HG03575 (cell line): Measurements from ENCODE around the gene ATG5.
"Not testable (repeated sequence)": the region's sequence is repeated elsewhere in the genome, so short reads cannot be mapped to it uniquely, and the experiment has no call there.

Experiments
- ATAC-seq: cut with Tn5 transposase; IDR thresholded peaks from one replicate; pipeline ENCODE4 v1.9.1; 2021; ENCODE audit not compliant: unreplicated experiment, insufficient number of reproducible peaks, low FRiP score; ENCODE audit errors: extremely low read depth

ATG5 gene

DNA sequence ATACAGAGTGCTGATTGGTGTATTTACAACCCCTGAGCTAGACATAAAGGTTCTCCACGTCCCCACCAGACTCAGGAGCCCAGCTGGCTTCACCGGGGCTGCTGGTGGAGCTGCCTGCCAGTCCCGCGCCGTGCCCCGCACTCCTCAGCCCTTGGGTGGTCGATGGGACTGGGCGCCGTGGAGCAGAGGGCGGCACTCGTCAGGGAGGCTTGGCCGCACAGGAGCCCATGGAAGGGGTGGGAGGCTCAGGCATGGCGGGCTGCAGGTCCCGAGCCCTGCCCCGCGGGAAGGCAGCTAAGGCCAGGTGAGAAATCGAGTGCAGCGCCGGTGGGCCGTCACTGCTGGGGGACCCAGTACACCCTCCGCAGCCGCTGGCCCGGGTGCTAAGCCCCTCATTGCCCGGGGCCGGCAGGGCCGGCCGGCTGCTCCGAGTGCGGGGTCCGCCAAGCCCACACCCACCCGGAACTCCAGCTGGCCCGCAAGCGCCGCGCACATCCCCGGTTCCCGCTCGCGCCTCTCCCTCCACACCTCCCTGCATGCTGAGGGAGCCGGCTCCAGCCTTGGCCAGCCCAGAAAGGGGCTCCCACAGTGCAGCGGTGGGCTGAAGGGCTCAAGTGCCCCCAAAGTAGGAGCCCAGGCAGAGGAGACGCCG lies 56.2 kb downstream of the ATG5 start:
- ATAC-seq, result not testable (repeated sequence)

DNA sequence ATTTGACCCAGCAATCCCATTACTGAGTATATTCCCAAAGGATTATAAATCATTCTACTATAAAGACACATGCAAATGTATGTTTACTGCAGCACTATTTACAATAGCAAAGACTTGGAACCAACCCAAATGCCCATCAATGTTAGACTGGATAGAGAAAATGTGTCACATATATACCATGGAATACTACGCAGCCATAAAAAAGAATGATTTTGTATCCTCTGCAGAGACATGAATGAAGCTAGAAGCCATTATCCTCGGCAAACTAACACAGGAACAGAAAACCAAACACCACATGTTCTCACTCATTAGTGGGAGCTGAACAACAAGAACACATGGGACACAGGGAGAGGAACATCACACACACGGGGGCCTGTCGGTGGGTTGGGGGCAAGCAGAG lies 57.1 kb downstream of the ATG5 start:
- not testable (repeated sequence) for ATAC-seq

DNA sequence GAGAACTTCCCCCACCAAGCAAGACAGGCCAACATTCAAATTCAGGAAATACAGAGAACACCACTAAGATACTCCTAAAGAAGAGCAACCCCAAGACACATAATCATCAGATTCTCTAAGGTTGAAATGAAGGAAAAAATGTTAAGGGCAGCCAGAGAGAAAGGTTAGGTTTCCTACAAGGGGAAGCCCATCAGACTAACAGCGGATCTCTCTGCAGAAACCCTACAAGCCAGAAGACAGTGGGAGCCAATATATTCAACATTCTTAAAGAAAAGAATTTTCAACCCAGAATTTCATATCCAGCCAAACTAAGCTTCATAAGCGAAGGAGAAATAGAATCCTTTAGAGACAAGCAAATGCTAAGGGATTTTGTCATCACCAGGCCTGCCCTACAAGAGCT lies 61.1 kb downstream of the ATG5 start:
- not testable (repeated sequence) for ATAC-seq

DNA sequence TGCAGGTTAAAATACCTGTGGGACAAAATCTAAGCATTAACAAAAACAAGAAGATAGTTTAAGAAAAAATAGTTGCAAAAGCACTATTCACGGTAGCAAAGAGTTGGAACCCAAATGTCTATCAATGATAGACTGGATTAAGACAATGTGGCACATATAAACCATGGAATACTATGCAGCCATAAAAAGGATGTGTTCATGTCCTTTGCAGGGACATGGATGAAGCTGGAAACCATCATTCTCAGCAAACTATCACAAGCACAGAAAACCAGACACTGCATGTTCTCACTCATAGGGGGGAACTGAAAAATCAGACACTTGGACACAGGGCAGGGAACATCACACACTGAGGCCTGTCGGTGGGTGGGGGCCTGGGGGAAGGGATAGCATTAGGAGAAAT lies 65.8 kb downstream of the ATG5 start:
- not testable (repeated sequence) for ATAC-seq

DNA sequence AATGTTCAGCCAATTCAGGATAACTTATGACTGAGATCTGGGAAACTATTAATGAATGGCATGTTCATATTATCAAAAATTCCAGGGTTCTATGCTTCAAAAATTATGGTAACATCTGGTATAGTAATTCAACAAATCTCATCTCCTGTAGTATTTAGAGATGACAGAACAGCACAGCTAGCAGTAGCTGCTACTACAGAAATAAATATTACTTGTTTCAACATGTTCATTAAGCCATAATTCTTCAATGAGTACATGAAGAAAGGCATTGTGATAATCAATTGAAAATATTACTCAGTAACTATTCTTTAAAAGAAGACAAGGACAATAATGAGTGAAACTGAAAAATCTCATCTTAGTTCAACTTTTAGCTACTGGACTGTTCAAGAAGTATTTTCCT lies 66.8 kb downstream of the ATG5 start:
- ATAC-seq, result no peak

DNA sequence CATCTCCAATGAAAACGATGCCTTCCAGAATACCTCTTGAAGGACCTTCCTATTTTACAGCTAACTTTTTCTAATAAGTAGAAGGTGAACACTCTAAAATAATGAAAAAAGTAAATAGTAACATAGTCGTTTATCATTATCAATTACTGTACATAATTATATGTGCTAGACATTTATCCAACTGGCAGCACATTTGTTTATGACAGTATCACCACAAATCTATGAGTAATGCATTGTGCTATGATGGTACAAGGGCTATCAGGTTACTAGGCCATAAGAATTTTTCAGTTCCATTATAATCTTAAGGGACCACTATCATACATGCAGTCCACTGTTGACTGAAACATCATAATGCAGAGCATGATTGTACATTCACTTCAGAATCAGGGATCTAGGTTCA lies 68.4 kb downstream of the ATG5 start:
- no peak for ATAC-seq

DNA sequence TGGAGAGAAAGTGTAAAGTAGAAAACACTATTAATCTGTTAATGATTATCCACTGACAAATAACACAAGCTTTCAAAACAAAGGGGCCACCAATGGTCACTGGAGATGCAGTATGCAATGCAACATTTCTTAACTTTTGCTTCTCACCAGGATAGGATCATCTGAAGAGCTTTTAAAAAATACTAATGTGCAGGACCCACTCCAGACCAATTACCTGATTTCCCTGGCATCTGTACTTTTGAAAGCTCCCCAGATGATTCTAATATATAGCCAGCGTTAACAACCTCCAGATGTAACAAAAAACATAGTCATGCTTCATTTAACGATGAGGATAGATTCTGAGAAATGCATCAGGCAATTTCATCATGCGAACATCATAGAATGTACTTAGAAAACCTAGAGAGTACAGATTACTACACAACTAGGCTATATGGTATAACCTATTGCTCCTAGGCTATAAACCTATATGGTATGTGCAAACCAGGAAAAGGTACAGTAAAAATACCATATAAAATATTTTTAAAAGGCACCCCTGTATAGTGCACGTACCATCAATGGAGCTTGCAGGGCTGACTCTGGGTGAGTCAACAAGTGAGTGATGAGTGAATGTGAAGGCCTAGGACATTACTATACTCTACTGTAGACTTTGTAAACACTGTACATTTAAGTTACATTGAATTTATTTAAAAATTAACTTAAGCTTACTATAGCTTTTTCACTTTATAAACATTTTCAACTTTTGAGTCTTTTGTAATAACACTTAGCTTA lies 69.2 kb downstream of the ATG5 start:
- ATAC-seq, result no peak

DNA sequence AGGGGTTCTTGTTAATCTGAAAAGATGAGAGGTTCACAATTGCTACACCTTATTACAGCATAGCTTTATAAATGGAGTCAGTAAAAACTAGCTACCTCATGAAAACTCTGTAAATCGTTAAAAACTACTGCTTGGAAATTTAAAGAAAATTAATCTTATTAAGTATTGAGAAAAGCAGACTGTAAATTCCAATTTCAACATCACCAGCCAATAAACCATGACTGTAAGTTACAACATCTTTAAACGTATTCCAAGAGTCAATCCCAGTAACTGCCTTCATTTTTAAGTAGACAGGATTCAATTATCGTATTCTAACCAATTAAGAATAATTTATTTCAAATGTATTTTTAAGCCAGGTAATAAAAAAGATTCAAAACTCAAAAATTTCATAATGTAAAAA lies 70.3 kb downstream of the ATG5 start:
- no peak for ATAC-seq

DNA sequence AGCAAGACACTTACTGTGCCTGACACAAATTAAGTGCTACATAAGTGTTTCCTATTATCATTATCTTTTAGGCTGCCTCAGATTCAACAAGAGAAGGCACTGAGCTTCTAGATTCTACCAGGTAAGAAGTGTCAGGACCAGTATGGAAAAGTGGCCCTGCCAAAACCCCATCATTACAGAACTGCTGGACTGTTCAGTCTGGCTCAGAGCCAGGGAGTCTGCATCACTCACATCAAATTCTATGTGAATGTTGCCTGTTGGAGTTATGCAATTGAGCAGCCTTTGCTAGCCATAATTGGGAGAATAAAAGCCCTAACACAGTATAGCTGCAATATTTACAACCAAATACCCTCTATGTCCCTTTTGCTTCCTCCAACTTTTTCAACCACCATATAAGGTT lies 70.9 kb downstream of the ATG5 start:
- no peak for ATAC-seq

DNA sequence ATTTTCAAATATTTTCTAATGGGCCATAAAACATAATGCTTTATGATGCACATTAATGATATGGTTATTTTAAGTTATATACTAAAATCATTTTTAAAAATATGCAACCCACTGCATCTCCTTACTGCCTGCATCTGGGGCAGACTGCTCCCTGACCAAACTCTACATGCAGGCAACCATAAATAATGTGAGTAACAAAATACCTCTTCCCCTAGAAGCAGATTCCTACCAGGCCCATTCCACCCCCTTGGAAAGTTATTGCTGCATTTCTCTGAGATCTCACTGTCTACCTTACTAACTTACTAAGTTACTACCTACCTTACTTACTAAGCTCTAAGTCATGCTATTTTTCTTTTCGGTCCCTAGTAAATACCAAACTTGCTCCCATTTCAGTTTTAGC lies 71.8 kb downstream of the ATG5 start:
- ATAC-seq, result no peak

DNA sequence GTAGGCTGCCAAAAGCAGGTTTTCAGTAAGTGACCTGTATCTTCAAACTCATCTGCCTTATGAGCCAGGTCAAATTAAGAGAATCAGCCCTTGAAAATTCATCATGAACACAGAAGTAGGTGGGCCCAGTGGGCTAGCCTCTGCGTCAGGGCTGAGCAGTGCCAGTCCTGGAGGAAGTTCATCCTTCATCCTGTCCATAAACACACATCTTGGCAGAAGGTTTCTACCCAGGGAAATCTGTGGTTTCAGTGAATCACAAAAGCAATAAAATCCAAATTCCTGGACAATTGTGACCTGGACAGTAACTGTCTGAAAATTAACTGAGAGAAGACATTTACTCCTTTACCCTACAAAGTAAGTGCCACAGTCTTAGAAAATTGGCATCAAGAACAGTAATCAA lies 72.4 kb downstream of the ATG5 start:
- no peak for ATAC-seq

DNA sequence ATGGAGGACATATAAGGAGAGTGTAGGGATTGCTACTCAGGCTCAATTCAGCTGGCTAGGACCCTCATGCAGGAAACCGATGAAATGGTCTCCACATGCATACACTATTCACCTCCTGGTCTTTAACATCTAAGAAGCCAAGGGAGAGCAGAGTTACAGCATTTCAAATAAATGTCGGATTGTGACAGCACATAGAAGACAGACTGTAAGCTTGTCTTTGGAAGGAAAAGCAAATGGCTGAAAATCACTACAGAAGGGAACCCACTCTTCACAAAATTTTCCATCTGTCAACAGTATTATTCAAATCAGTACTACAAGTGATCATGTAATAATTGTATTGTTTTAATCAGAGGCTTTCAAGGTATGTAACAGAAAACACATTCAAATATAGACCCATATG lies 72.9 kb downstream of the ATG5 start:
- no peak for ATAC-seq

DNA sequence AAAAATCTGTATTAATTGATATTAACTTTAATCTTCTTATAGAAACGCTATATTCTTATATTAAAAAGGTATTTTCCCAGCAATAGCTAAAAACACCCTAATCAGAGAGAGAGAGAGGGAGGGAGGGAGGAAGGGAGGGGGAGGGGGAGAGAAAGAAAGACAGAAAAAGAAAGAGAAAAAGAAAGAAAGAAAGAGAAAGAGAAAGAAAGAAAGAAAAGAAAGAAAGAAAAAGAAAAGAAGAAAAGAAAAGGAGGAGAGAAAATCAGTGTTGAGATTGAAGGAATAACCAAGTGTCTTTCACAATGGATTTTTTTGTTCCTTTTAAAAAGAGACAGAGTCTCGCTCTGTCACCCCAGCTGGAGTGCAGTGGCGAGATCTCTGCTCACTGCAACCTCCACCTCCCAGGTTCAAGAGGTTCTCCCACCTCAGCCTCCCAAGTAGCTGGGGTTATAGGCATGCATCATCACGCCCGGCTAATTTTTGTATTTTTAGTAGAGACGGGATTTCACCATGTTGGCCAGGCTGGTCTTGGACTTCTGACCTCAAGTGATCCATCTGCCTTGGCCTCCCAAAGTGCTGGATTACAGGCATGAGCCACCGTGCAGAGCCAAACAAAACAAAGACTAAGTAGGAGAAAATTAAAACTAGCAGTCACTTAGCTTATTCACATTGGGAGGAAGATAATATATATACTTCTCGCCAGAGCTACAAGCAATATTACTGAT lies 73.9 kb downstream of the ATG5 start:
- not testable (repeated sequence) for ATAC-seq

DNA sequence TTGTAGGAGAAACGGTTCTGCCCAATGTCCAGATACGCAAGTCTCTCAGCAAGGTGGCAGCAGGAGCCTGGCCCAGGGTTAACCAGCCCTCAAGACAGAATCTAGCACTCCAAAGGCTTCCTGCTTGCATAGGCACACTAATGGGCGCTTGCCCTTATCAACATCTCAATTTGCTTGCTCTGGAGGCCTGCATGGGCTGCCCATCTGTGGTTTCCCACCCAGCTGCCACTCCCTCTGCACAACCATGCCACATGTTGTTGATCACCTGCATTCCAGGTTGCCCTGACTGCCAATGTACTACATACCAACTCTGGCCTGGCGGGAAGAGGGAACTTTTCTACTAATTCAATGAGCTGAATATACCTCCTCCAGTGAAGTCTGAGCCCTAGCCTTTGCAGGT lies 74.6 kb downstream of the ATG5 start:
- ATAC-seq, result no peak

DNA sequence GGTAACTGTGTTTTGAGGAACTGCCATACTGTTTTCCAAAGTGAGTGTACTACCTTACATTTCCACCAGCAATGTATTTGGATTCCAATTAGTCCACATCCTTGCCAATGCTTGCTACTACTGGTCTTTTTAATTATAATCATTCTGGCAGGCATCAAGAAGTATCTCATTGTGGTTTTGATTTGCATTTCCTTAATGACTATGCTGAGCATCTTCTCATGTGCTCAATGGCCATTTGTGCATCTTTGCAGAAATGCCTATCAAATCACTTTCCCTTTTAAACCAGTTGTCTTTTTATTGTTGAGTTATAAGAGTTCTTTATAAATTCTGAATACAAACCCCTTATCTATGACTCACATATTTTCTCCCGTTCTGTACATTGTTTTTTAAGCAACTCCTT lies 75.9 kb downstream of the ATG5 start:
- no peak for ATAC-seq

DNA sequence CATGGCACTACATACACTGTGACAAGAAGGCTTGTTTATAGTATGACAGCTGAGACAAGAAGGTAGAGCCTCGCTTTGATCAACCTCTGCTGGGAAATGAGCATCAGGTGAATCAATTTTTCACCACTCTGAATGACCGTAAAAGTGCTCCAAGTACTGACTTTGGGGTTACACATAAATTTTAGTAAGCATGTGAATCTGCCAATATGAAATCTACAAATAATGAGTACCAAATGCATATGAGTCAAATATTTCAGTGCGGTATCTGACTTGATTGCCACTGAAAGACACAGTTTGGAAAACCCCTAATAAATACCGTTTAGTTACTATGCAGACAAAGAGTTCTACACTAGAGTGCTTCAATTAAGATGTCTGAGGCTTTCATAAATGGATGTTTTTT lies 77.8 kb downstream of the ATG5 start:
- no peak for ATAC-seq

DNA sequence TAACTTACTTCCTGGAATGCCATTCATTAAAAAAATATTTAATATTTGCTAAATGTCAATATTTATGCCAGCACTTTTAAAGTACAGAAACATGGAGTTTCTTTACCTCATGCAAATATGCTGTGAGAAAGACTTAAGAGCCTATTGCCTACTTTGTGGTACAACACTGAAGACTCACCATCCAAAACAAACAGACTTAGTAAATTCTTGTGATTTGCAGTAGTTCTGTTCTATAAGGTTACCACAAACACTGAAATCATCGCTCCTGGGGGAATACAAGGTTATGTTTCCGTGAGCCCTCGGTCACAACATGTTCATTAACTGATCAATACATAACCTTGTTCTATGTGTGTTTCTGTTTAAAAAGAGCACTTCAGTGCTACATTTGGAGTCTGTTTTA lies 78.3 kb downstream of the ATG5 start:
- no peak for ATAC-seq

DNA sequence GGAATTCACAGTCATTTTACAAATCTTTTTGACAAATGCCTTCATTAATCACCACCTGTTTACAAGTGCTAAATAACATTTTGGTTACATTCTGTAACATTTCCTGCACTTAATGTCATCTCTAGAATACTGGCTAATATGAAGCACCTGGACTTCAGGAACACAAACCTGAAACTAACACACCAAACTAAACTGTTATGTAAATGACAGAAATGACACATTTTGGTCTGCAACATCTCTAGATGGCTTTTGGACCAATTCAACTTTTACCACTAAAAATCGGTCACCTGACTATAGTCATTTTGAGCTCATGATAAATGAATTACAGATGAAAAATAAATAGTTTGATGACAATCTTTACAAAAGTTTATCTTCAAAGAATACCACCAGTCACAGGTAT lies 80.6 kb downstream of the ATG5 start:
- ATAC-seq, result no peak

DNA sequence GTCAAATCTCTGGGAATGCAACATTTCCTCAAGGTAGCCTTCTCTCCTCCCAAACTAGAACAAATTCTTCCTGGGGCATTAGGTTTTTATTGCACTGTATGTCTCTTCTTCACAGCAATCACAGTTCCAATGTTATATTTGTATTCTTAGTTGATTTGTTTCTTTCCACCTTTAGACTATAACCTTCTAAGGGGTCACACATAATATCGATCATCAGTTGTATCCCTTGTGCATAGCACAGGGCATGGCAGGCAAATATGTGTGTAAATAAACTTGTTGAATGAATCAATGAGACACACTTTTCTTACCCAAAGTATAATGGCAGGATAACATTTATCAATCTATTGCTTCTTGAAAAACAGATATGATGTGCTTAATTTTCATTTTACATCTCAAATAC lies 81.0 kb downstream of the ATG5 start:
- no peak for ATAC-seq

DNA sequence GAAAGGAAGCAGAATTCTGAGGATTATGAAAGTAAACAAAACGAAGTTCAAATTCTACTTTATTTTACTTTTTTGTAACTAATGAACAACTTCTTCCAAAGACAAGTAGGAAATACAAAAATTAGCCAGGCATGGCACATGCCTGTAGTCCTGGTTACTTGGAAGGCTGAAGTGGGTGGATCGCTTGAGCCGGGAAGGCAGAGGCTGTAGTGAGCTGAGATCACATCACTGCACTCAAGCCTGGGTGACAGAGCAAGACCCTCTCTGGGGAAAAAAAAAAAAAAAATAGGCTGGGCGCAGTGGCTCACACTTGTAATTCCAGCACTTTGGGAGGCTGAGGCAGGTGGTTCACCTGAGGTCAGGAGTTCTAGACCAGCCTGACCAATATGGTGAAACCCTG lies 82.3 kb downstream of the ATG5 start:
- ATAC-seq, result no peak
